HT1080 (cell line): Measurements from ENCODE around the gene KCNB1. TPM values are rescaled to one million over a fixed set of nuclear protein-coding genes. Genes with fewer than 3 reads are reported as not detected.
"Not testable (repeated sequence)": the region's sequence is repeated elsewhere in the genome, so short reads cannot be mapped to it uniquely, and the experiment has no call there.

Experiments
- DNase-seq: peaks from one replicate; pipeline ENCODE4 v3.0.0-alpha.2; 2015; ENCODE audit warnings: low read depth
- total RNA-seq: library from RNA; depleted of rRNA; stranded (reverse); fragments of >200 nt; shearing (Covaris generic); gene quantifications from 2 replicates; pipeline ENCODE4 v1.2.3, GENCODE V29; 2014; rRNA removed

KCNB1 gene
- total RNA-seq, 1 experiment from 2014 or later: 0.02 TPM

- no peak for DNase-seq
Observed at GRCh38 chr20:49328790-49329189, 153.7 kb downstream of the KCNB1 start.

- DNase-seq: no peak
Observed at GRCh38 chr20:49326026-49326425, 156.4 kb downstream of the KCNB1 start.

- no peak for DNase-seq
Observed at GRCh38 chr20:49324306-49324705, 158.2 kb downstream of the KCNB1 start.

GRCh38 chr20:49323622-49324238 is 158.7 kb downstream of the KCNB1 start:
- DNase-seq: peak; percentile 88

GRCh38 chr20:49320460-49320859 is 162.0 kb downstream of the KCNB1 start:
- peak; percentile 44 for DNase-seq

- DNase-seq: no peak
Observed at GRCh38 chr20:49319208-49319809, 163.2 kb downstream of the KCNB1 start.

- no peak for DNase-seq
Observed at GRCh38 chr20:49318430-49319207, 163.8 kb downstream of the KCNB1 start.

- DNase-seq: no peak
Observed at GRCh38 chr20:49318091-49318429, 164.4 kb downstream of the KCNB1 start.

- DNase-seq: no peak
Observed at GRCh38 chr20:49316704-49317103, 165.8 kb downstream of the KCNB1 start.

- no peak for DNase-seq
Observed at GRCh38 chr20:49315580-49315979, 166.9 kb downstream of the KCNB1 start.

- not testable (repeated sequence) for DNase-seq
Observed at GRCh38 chr20:49314052-49314451, 168.4 kb downstream of the KCNB1 start.

Other genes with a start within 250 kb of the KCNB1 start
- 34.1 and 37.4 TPM in 2 replicates for gene ZNFX1, start 204.6 kb downstream of the KCNB1 start, total RNA-seq
- gene PTGIS, start 85.5 kb upstream of the KCNB1 start, total RNA-seq: 0.02 TPM in 1 of 2 replicates, not detected in the other
- 27.1 and 41.7 TPM in 2 replicates for gene B4GALT5, start 231.2 kb upstream of the KCNB1 start, total RNA-seq